HepG2 (cell line): ENCODE results near the gene ANKRD11. TPM values are rescaled to one million over a fixed set of nuclear protein-coding genes. Genes with fewer than 3 reads are reported as not detected.

Experiments used
- GZF1 ChIP-seq: sonication (generic); formaldehyde crosslinking; IDR thresholded peaks from 2 replicates; pipeline ENCODE4 v1.5.1; 2020; ENCODE audit warnings: mild to moderate bottlenecking, missing genetic modification reagents
- HNRNPH1 ChIP-seq: fragments of 200-400 bp; formaldehyde crosslinking; optimal IDR thresholded peaks from 2 replicates; pipeline ENCODE3; 2017; ENCODE audit warnings: mild to moderate bottlenecking, low read depth, low read length
- KAT7 ChIP-seq: IDR thresholded peaks from 2 replicates; pipeline ENCODE4 v1.6.1; 2018; ENCODE audit warnings: borderline replicate concordance, missing compliant biosample characterization
- MTA1 ChIP-seq: sonication (generic); formaldehyde crosslinking; IDR thresholded peaks from 2 replicates; pipeline ENCODE4 v1.4.0; 2020; ENCODE audit warnings: missing genetic modification reagents, mild to moderate bottlenecking, borderline replicate concordance
- NFIC ChIP-seq: IDR thresholded peaks from 2 replicates; pipeline ENCODE4 v1.6.1; 2012; ENCODE audit warnings: mild to moderate bottlenecking, low read length, inconsistent platforms
- NPAS2 ChIP-seq: sonication (generic); formaldehyde crosslinking; IDR thresholded peaks from 2 replicates; pipeline ENCODE4 v1.8.0; 2022; ENCODE audit warnings: mild to moderate bottlenecking, missing genetic modification reagents, borderline replicate concordance
- PBX2 ChIP-seq: IDR thresholded peaks from 2 replicates; pipeline ENCODE4 v1.6.1; 2016; ENCODE audit warnings: control low read depth
- RARA ChIP-seq: IDR thresholded peaks from 2 replicates; pipeline ENCODE4 v1.6.1; 2016; ENCODE audit warnings: missing genetic modification reagents, missing compliant biosample characterization
- RARG ChIP-seq: sonication (generic); formaldehyde crosslinking; IDR thresholded peaks from 2 replicates; pipeline ENCODE4 v1.4.0; 2020; ENCODE audit warnings: low read depth, mild to moderate bottlenecking, missing genetic modification reagents
- SALL1 ChIP-seq: sonication (generic); formaldehyde crosslinking; IDR thresholded peaks from 2 replicates; pipeline ENCODE4 v1.8.0; 2022; ENCODE audit warnings: mild to moderate bottlenecking, missing genetic modification reagents
- SMAD9 ChIP-seq: sonication (generic); formaldehyde crosslinking; IDR thresholded peaks from 2 replicates; pipeline ENCODE4 v1.5.1; 2020; ENCODE audit warnings: mild to moderate bottlenecking, missing genetic modification reagents
- SNAI1 ChIP-seq: sonication (generic); formaldehyde crosslinking; IDR thresholded peaks from 2 replicates; pipeline ENCODE4 v1.5.0; 2020; ENCODE audit warnings: mild to moderate bottlenecking, missing genetic modification reagents, borderline replicate concordance
- SP2 ChIP-seq: sonication (generic); formaldehyde crosslinking; IDR thresholded peaks from 2 replicates; pipeline ENCODE4 v1.5.1; 2020; ENCODE audit warnings: mild to moderate bottlenecking, missing genetic modification reagents
- ZFX ChIP-seq: sonication (generic); formaldehyde crosslinking; IDR thresholded peaks from 2 replicates; pipeline ENCODE4 v1.4.0; 2020; ENCODE audit warnings: mild to moderate bottlenecking, low read depth, missing genetic modification reagents, moderate library complexity
- ZMAT3 ChIP-seq: sonication (generic); formaldehyde crosslinking; conservative IDR thresholded peaks from 2 replicates; pipeline ENCODE4 v1.7.0; 2021; ENCODE audit warnings: missing genetic modification reagents
- ZNF562 ChIP-seq: sonication (generic); formaldehyde crosslinking; IDR thresholded peaks from 2 replicates; pipeline ENCODE4 v1.8.0; 2022; ENCODE audit warnings: missing genetic modification reagents, borderline replicate concordance
- ZNF572 ChIP-seq: sonication (generic); formaldehyde crosslinking; IDR thresholded peaks from 2 replicates; pipeline ENCODE4 v1.5.1; 2020; ENCODE audit warnings: mild to moderate bottlenecking, missing genetic modification reagents
- ZNF678 ChIP-seq: sonication (generic); formaldehyde crosslinking; IDR thresholded peaks from 2 replicates; pipeline ENCODE4 v1.4.0; 2020; ENCODE audit warnings: mild to moderate bottlenecking, missing genetic modification reagents
- ZNF737 ChIP-seq: sonication (generic); formaldehyde crosslinking; IDR thresholded peaks from 2 replicates; pipeline ENCODE4 v1.5.0; 2020; ENCODE audit warnings: missing genetic modification reagents, mild to moderate bottlenecking, borderline replicate concordance
- polyA plus RNA-seq, 8 experiments: library from polyadenylated mRNA; depleted of rRNA in 3 of 8; stranded (reverse) in 7 of 8; unstranded in 1 of 8; fragments of >200 nt; fragmentation: Illumina TruSeq in 4 of 8; extraction: Trizol in 4 of 8; gene quantifications; 2 replicates each; pipeline versions ENCODE4 v1.2.1 to v1.2.3, GENCODE V29; 2011 to 2016; ENCODE audit warnings: low read depth in 4 of 8, missing spikeins in 1 of 8, mixed read lengths in 1 of 8; ENCODE audit not compliant: insufficient read depth in 1 of 8
- total RNA-seq, 5 experiments: library from RNA; depleted of rRNA; stranded (reverse); fragments of >200 nt; fragmentation: Illumina TruSeq; extraction: Trizol; gene quantifications; 2 replicates each; pipeline ENCODE4 v1.2.3, GENCODE V29; 2016; ENCODE audit warnings: low read depth in 1 of 5
- TF ChIP-seq, protein P1 (sequence below), 2 experiments: sonication (generic) in 1 of 2; formaldehyde crosslinking in 1 of 2; IDR thresholded peaks; 2 replicates each; pipeline versions ENCODE4 v1.4.0 to v1.6.1; 2018 to 2020; ENCODE audit warnings: missing genetic modification reagents in 2 of 2, borderline replicate concordance in 1 of 2, low read depth in 1 of 2, mild to moderate bottlenecking in 1 of 2, missing biosample characterization in 1 of 2
- TF ChIP-seq, protein P2 (sequence below): sonication (generic); formaldehyde crosslinking; IDR thresholded peaks from 2 replicates; pipeline ENCODE4 v1.5.1; 2020; ENCODE audit warnings: missing genetic modification reagents, mild to moderate bottlenecking, borderline replicate concordance

The ANKRD11 gene
- total and polyA plus RNA-seq, 2 of the 13 experiments (the other 11 are each of a cell fraction or from before 2014, with no cell fraction given): 21.4 to 38.4 TPM

GRCh38 chr16:89393738-89394406 lies 96.5 kb downstream of the ANKRD11 start (continued):
- TF ChIP-seq, protein P1, sequence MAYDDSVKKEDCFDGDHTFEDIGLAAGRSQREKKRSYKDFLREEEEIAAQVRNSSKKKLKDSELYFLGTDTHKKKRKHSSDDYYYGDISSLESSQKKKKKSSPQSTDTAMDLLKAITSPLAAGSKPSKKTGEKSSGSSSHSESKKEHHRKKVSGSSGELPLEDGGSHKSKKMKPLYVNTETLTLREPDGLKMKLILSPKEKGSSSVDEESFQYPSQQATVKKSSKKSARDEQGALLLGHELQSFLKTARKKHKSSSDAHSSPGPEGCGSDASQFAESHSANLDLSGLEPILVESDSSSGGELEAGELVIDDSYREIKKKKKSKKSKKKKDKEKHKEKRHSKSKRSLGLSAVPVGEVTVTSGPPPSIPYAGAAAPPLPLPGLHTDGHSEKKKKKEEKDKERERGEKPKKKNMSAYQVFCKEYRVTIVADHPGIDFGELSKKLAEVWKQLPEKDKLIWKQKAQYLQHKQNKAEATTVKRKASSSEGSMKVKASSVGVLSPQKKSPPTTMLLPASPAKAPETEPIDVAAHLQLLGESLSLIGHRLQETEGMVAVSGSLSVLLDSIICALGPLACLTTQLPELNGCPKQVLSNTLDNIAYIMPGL (CRISPR knock-in tag; IDR thresholded peaks at IDR 0.05; ENCODE audit: borderline replicate concordance in 1 of 2, low read depth in 1 of 2): no peak
- TF ChIP-seq ZFX (peak; percentile 33; the same call in 1 of the 2 replicates), NPAS2 (CRISPR knock-in tag) (no peak), RARG (CRISPR knock-in tag) (no peak), RARA (peak; percentile 60), HNRNPH1 (no peak), SP2 (CRISPR knock-in tag) (no peak), SALL1 (peak; percentile 35; the same call in 1 of the 2 replicates), ZNF737 (CRISPR knock-in tag) (no peak), MTA1 (CRISPR knock-in tag) (peak; percentile 57; the same call in 1 of the 2 replicates), ZNF562 (CRISPR knock-in tag) (no peak), SMAD9 (CRISPR knock-in tag) (no peak), PBX2 (CRISPR knock-in tag) (no peak), GZF1 (no peak), ZMAT3 (no peak), SNAI1 (CRISPR knock-in tag) (no peak), KAT7 (CRISPR knock-in tag) (no peak), NFIC (no peak), ZNF678 (CRISPR knock-in tag) (no peak), ZNF572 (no peak)
- TF ChIP-seq, protein P2, sequence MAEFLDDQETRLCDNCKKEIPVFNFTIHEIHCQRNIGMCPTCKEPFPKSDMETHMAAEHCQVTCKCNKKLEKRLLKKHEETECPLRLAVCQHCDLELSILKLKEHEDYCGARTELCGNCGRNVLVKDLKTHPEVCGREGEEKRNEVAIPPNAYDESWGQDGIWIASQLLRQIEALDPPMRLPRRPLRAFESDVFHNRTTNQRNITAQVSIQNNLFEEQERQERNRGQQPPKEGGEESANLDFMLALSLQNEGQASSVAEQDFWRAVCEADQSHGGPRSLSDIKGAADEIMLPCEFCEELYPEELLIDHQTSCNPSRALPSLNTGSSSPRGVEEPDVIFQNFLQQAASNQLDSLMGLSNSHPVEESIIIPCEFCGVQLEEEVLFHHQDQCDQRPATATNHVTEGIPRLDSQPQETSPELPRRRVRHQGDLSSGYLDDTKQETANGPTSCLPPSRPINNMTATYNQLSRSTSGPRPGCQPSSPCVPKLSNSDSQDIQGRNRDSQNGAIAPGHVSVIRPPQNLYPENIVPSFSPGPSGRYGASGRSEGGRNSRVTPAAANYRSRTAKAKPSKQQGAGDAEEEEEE (CRISPR knock-in tag): no peak
